ENCODE results near the gene HOMER2.
A peak's percentile ranks its signal among the peaks of the same experiment; 100 is the strongest.

The HOMER2 gene

GRCh38 chr15:82856397-82857170 lies 95.9 kb downstream of the HOMER2 start:
- Histone ChIP-seq H3K4me3 (ENCODE audit: low read length, poor library complexity, severe bottlenecking) (no peak overlapping the region), H3K9ac (ENCODE audit: low read depth, low read length, poor library complexity, severe bottlenecking) (no peak overlapping the region), H3F3A (ENCODE audit: low read depth) (no peaks in the 10 kb centered on the region), H3K79me2 (ENCODE audit: insufficient read depth, low read length) (no peaks in the 10 kb centered on the region), H3K9me2 (replicated peaks; ENCODE audit: low read depth, low read length) (no peaks in the 10 kb centered on the region), H3K36me3 (ENCODE audit: insufficient read depth, low read length) (no peaks in the 10 kb centered on the region), H3K4me1 (ENCODE audit: insufficient read depth, low read length, poor library complexity, severe bottlenecking) (no peaks in the 10 kb centered on the region), H2AFZ (ENCODE audit: low read length) (0 out of 2 replicates have a peak overlapping the region, but pooled peaks have one; percentile 33), H3K4me2 (ENCODE audit: low read depth, low read length, poor library complexity, severe bottlenecking) (no peak overlapping the region), H4K20me1 (ENCODE audit: insufficient read depth, low read length, poor library complexity, severe bottlenecking) (no peaks in the 10 kb centered on the region), H3K9me3 (ENCODE audit: insufficient read depth, low read depth, low read length) (no peaks in the 10 kb centered on the region), H3K27me3 (ENCODE audit: insufficient read depth, low read length, poor library complexity, severe bottlenecking) (no peaks in the 10 kb centered on the region)
- TF ChIP-seq, protein P1, sequence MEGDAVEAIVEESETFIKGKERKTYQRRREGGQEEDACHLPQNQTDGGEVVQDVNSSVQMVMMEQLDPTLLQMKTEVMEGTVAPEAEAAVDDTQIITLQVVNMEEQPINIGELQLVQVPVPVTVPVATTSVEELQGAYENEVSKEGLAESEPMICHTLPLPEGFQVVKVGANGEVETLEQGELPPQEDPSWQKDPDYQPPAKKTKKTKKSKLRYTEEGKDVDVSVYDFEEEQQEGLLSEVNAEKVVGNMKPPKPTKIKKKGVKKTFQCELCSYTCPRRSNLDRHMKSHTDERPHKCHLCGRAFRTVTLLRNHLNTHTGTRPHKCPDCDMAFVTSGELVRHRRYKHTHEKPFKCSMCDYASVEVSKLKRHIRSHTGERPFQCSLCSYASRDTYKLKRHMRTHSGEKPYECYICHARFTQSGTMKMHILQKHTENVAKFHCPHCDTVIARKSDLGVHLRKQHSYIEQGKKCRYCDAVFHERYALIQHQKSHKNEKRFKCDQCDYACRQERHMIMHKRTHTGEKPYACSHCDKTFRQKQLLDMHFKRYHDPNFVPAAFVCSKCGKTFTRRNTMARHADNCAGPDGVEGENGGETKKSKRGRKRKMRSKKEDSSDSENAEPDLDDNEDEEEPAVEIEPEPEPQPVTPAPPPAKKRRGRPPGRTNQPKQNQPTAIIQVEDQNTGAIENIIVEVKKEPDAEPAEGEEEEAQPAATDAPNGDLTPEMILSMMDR (conservative IDR thresholded peaks at IDR 0.05; ENCODE audit: low read length) = no peak
- no peak for TF ChIP-seq EZH2phosphoT487 (IDR thresholded peaks at IDR 0.05; ENCODE audit: borderline replicate concordance)

GRCh38 chr15:82855286-82856100 lies 97.0 kb downstream of the HOMER2 start:
- no peaks in the 10 kb centered on the region for H3K27me3 ChIP-seq (ENCODE audit: insufficient read depth, low read length, poor library complexity, severe bottlenecking)
- no peak overlapping the region for H3K4me2 ChIP-seq (ENCODE audit: low read depth, low read length, poor library complexity, severe bottlenecking)
- no peaks in the 10 kb centered on the region for H3K36me3 ChIP-seq (ENCODE audit: insufficient read depth, low read length)
- peak overlapping the region; percentile 33; the same call in 1 of the 2 replicates for H2AFZ ChIP-seq (ENCODE audit: low read length)
- no peak overlapping the region for H3K9ac ChIP-seq (ENCODE audit: low read depth, low read length, poor library complexity, severe bottlenecking)
- no peak overlapping the region for H3K4me3 ChIP-seq (ENCODE audit: low read length, poor library complexity, severe bottlenecking)
- H3K9me3 ChIP-seq (ENCODE audit: insufficient read depth, low read depth, low read length) = no peaks in the 10 kb centered on the region
- TF ChIP-seq, protein P1 (conservative IDR thresholded peaks at IDR 0.05; ENCODE audit: low read length) = no peak
- TF ChIP-seq EZH2phosphoT487 (IDR thresholded peaks at IDR 0.05; ENCODE audit: borderline replicate concordance) = no peak
- H3K9me2 ChIP-seq (replicated peaks; ENCODE audit: low read depth, low read length) = no peaks in the 10 kb centered on the region
- H4K20me1 ChIP-seq (ENCODE audit: insufficient read depth, low read length, poor library complexity, severe bottlenecking) = no peaks in the 10 kb centered on the region
- H3K4me1 ChIP-seq (ENCODE audit: insufficient read depth, low read length, poor library complexity, severe bottlenecking) = no peaks in the 10 kb centered on the region
- no peaks in the 10 kb centered on the region for H3K79me2 ChIP-seq (ENCODE audit: insufficient read depth, low read length)
- no peaks in the 10 kb centered on the region for H3F3A ChIP-seq (ENCODE audit: low read depth)

DNA sequence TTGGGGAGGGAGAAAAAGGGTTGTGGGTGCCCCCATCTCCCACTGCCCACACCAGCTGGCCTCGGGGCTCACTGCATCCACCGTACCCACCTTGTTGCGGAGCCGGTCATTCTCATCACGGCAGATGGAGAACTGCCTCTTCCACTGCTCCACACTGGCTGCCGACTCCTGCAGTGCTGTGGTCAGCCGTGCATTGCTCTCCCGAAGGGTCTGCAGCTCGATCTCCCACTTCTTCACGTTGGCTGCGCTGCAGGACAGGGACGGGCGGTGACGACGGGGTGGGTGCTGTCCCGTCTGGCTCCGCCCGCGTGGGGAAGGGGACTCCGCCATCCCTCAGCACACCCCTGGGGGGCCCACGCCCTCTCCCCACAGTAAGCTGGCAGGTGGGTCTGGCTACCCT lies 98.0 kb downstream of the HOMER2 start:
- no peak overlapping the region for H3K4me2 ChIP-seq (ENCODE audit: low read depth, low read length, poor library complexity, severe bottlenecking)
- H3K9ac ChIP-seq (ENCODE audit: low read depth, low read length, poor library complexity, severe bottlenecking) = no peak overlapping the region
- H3K9me2 ChIP-seq (replicated peaks; ENCODE audit: low read depth, low read length) = no peaks in the 10 kb centered on the region
- no peaks in the 10 kb centered on the region for H3K9me3 ChIP-seq (ENCODE audit: insufficient read depth, low read depth, low read length)
- no peaks in the 10 kb centered on the region for H3K79me2 ChIP-seq (ENCODE audit: insufficient read depth, low read length)
- H4K20me1 ChIP-seq (ENCODE audit: insufficient read depth, low read length, poor library complexity, severe bottlenecking) = no peaks in the 10 kb centered on the region
- no peak for TF ChIP-seq EZH2phosphoT487 (IDR thresholded peaks at IDR 0.05; ENCODE audit: borderline replicate concordance)
- TF ChIP-seq, protein P1 (conservative IDR thresholded peaks at IDR 0.05; ENCODE audit: low read length) = no peak
- no peak overlapping the region for H3K4me3 ChIP-seq (ENCODE audit: low read length, poor library complexity, severe bottlenecking)
- no peaks in the 10 kb centered on the region for H3F3A ChIP-seq (ENCODE audit: low read depth)
- H3K36me3 ChIP-seq (ENCODE audit: insufficient read depth, low read length) = no peaks in the 10 kb centered on the region
- peaks cover 3% of the 10 kb centered on the region for H3K4me1 ChIP-seq (ENCODE audit: insufficient read depth, low read length, poor library complexity, severe bottlenecking)
- no peaks in the 10 kb centered on the region for H3K27me3 ChIP-seq (ENCODE audit: insufficient read depth, low read length, poor library complexity, severe bottlenecking)
- H2AFZ ChIP-seq (ENCODE audit: low read length) = no peak overlapping the region

Measured in Loucy (cell line).